ENCODE data around the gene PSTK.

Gene PSTK

DNA sequence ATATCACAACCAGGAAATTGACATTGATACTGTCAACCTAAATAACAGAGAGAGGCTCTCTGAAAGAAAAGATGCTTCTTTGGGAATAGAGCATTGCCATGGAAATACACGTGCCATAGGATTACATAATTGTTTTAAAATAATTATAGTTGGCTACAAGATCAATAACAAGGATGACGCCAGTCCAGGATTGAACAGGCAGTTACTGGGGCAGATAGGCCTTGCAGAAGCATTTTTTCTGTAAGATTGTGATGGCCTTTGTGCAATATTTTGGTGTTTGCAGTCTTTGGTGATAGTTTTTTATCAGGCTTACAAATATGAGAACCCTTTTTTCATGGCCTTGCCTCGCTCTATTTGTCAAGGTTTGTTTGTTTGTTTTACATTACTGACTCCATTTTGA is 39.1 kb downstream of the PSTK start:
- DNase-seq (ENCODE audit: low read depth in 4 of 4, low spot score in 1 of 4), result no peak

DNA sequence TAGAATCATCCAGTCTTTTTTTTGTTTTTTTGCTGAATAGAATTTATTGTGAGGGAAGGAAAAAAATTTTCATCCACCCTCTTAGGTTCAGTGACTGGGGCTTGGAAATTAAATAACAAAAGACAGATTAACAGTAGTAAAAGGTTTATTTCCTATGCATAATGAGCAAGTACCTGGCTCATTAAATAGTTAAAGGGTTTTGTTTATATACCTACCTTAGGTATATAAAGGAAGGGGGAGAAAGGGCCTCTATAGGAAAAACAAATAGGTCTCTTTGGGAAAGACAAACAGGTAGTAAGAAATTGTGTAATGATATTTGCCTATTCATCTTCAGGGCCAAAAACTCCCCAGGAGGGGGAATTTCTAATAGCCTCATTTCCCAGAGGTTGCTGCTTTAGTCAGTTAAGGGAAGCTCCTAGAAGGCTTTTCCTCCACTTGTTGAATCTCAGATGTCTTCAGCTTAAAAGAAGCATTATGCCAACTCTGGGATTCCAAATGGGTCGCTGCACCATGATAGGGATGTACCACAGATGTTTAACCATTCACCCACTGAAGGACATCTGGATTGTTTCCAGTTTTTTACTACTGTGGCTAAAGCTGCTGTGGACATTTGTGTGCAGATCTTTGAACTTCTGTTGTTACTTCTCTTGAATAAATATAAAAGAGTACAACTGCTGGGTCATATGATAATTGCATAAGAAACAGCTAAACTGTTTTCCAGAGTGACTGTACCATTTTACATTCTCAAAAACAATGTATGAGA is 39.9 kb downstream of the PSTK start:
- no peak for DNase-seq (ENCODE audit: low read depth in 4 of 4, low spot score in 1 of 4)

DNA sequence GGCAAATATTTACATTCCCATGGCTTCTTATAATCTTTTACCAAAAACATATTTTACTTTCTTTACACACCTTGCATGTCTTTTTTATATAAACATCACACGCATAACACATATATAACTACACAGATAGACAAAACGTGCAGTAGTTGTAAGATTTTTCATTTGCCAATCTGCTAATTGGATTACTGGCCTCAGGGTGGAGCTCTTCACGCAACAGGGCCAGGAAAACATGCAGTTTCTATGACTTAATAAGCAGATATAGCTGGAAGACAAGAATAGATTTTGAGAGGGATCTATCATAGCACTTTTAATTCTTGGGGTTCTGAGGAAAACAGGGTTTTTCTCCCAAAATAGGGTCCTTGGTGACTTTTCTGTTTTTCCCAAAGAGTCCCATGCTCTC is 41.3 kb downstream of the PSTK start:
- no peak for DNase-seq (ENCODE audit: low read depth in 4 of 4, low spot score in 1 of 4)

DNA sequence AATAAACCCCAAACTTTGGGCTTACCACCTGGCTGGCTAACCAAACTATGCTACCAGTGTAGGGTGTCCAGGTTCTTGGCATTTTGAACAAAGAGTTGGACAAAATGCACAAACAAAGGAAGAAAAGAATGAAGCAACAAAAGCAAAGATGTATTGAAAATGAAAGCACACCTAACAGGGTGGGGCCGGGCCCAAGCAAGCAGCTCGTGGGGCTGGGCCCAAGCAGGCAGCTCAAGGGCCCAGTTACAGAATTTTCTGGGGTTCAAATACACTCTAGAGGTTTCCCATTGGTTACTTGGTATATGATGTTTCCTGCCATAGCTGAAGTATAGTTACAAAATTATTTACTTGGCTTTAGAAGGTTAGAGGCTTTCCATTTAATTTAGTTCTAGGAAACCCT is 44.3 kb downstream of the PSTK start:
- no peak for DNase-seq (ENCODE audit: low read depth in 4 of 4, low spot score in 1 of 4)

DNA sequence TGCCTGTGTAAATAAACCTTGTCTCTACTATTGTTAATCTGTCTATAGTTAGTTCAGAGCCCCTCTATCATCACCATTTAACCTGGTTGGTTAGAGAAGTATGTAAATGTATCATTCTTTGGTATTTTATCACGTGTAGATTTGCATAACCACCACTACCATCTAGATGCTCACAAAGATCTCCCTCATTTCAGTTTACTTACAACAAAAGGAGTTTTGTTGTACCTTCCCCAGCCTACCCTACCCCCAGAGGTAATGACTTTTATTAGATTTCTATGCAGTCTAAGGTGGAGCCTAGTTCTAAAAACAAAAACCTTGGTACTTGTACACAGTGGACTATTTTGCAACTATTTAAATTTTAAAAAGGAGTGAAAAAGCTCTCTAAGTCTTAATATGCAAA is 46.1 kb downstream of the PSTK start:
- no peak for DNase-seq (ENCODE audit: low read depth in 4 of 4, low spot score in 1 of 4)

DNA sequence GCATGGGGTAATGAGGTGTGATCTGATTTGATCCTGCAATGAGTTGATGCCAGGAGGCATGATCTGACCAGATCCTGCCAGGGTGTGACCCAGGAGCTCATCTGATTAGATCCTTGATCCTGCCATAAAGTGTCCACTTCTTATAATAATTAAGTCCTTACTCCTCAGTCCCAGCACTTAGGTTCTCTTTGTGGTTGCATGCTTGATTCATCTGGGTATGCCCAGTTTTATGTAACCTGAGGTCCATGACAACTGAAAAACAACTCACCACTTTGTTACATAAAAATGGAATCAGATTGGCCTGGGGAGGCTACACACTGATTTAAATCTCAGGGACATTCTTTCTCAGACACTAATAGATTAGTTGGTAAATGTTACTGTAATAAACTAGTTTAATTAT is 47.7 kb downstream of the PSTK start:
- DNase-seq (ENCODE audit: low read depth in 4 of 4, low spot score in 1 of 4), result no peak

DNA sequence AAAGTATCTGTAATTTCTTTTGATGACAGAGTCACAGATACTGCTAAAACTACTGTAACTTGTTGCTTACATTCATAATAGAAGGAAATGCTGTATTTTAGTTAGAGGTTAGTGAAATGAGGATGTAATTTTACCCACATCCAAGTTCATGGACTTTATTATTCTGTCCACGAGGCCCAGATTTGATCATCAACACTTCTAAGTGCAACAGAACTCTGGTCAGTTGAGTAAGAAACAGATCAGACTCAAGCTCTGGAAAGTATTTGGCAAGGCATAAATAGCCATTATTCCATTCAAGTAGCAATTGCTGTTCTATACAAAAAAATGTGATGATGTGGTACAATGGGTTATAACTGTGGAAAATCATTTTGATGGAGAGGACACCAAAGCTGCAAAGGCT is 50.9 kb downstream of the PSTK start:
- no peak for DNase-seq (ENCODE audit: low read depth in 4 of 4, low spot score in 1 of 4)

DNA sequence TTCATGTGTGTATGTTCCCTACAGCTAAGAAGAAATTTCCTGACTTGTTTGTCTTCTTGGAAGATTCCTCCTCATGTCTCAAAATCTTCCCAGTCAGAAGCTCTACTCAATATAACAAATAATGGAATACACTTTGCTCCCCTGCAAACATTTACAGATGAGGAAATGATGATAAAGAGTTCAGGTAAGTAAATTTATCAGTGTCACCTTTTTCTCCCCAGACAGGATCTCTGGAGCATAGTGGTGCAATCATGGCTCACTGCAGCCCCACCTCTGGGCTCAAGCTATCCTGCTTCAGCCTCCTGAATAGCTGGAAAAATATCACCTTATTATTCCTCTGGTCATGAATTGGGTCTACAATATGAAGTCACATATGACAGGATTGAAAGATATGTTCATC is 54.1 kb downstream of the PSTK start:
- no peak for DNase-seq (ENCODE audit: low read depth in 4 of 4, low spot score in 1 of 4)

DNA sequence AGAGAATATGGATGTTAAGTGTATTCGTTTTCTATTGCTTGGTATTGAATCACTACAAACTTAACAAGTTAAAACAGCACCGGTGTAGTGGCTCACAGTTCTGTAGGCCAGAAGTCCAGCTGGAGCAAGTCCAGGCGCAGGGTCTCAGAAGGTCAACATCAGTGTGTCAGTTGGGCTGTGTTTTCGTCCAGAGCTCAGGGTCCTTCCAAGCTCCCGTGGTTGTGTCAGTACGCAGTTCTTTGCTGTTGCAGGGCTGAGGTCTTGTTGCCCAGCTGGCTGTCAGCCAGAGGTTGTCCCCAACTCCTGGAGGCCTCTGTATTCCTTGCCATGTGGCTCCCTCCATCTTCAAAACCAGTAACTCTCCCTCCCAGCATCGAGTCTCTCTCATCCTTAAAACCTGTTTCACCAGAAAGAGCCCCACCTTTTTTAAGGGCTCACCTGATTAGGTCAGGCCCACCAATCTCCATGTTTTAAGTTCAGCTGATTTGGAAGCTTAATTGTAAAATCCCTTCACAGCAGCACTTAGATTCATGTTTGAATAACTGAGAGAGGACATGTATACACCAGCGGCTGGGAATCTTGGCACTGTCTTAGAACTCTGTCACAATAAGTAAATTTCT is 55.4 kb downstream of the PSTK start:
- DNase-seq (ENCODE audit: low read depth in 4 of 4, low spot score in 1 of 4), result no peak

DNA sequence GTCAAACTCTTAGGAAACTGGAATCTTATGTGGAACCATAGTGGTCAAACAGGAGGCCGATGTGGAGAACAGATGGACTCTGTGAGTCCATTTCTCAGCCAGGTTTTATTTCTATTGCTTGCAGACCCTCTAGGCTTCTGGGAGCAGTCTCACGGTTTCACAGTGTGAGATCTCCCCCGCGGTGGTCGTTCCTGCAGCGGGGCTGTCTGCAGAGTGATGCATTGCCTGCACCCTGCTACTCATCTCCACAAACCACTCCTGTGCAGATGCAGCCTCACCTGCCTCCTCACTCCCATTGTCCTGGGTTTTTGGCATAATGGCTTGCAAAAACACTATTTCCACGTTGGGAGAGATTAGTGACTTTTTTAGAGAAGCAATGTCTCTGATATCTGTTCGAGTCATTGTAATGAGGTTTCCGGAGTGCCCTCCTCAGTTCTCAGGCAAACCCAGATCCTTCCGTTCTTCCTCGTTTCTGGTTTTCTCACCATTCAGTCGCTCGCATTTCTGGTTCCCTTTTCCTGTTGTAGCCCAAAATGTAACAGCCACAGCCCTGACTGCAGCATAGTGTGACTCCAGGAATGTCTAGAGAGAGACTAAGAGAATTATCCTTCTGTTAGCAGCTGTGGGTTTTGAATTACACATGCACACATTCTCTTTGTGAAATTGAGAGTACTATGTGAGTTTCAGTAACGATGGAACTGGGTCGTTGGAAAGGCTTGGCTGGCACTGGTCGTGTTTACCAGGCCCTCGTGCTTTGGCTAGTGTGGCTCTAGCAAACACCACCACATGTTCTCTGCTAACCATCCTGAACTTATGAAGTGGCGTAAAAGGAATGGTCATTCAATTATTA is 58.8 kb downstream of the PSTK start:
- no peak for DNase-seq (ENCODE audit: low read depth in 4 of 4, low spot score in 1 of 4)

DNA sequence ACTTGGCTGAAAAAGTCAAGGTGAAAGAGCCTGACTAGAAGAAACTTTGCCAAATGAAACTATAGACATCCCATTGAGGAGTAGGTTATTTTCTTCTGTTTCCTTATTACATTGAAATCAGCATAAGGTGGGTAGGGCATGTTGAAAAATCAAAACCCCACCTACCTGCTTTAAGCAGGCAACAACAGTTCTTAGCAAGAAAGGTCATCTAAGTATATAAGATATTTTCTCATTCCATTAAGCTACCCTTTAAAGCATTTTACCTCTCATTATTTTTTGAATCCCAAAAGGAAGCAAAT is 59.4 kb downstream of the PSTK start:
- DNase-seq (ENCODE audit: low read depth in 4 of 4, low spot score in 1 of 4), result no peak

Data from stimulated activated CD4-positive, alpha-beta T cell treated with anti-CD3 and anti-CD28 coated beads, Interleukin-1b, Interleukin-23, amount 100 ng/mL, for 24 hours (primary cell).